Astrocyte (in vitro differentiated cells and primary cell): ENCODE data around the gene LDLRAD1.

Experiments used
- CTCF ChIP-seq: IDR thresholded peaks from 2 replicates; pipeline ENCODE4 v1.5.1; 2011; ENCODE audit warnings: low read depth, mild to moderate bottlenecking, inconsistent platforms, low read length, moderate library complexity; ENCODE audit not compliant: insufficient read depth
- EZH2 ChIP-seq: IDR thresholded peaks from 2 replicates; pipeline ENCODE4 v1.6.1; 2012; ENCODE audit warnings: mild to moderate bottlenecking, low read length, inconsistent platforms; ENCODE audit not compliant: insufficient read depth

- no peak for TF ChIP-seq CTCF
- TF ChIP-seq EZH2: no peak
Observed at GRCh38 chr1:53975861-53976260, 42.1 kb downstream of the LDLRAD1 start.
